K562 (cell line): Measurements from ENCODE around the gene ADAM15. TPM values are rescaled to one million over a fixed set of nuclear protein-coding genes. Genes with fewer than 3 reads are reported as not detected.

ENCODE experiments used
- ATAC-seq: fragments of 200-7000 bp; cut with Tn5 transposase; 3 replicates; pipeline ENCODE4 v1.9.1; 2020; ENCODE audit warnings: moderate library complexity
- BruUV-seq: library from RNA; stranded (reverse); fragments of 400-500 nt; replicated peaks from 2 replicates; lab custom pipeline; 2021; lab: Mats Ljungman, UMichigan
- CTCF ChIA-PET: fragments of 300-600 bp; formaldehyde crosslinking; extraction: SDS; loops from one replicate; lab custom pipeline; 2021; ENCODE audit warnings: low intra/inter-chr PET ratio; lab: Yijun Ruan, JAX
- POLR2A ChIA-PET: fragments of 300-600, 350-650 bp; sonication (Branson Sonifier 250); formaldehyde crosslinking; extraction: SDS; loops from one replicate; lab custom pipeline; 2021; ENCODE audit warnings: antibody characterized with exemption, inconsistent platforms; lab: Yijun Ruan, JAX
- DNase-seq, 4 experiments: peaks; one replicate each; pipeline versions ENCODE4 v3.0.0 to v3.0.0-alpha.2; 2011 to 2018; ENCODE audit warnings: low spot score in 3 of 4, mixed read lengths in 3 of 4; ENCODE audit errors: extremely low read depth in 1 of 4
- FAIRE-seq: peaks from 2 replicates; lab custom pipeline; 2011; peaks lifted over from hg19 to GRCh38; lab: Jason Lieb, UNC
- H2AFZ ChIP-seq: 2 replicates; pipeline ENCODE4 v1.6.0; 2011; ENCODE audit warnings: low read depth, low read length, control low read depth, inconsistent platforms
- H3K27ac ChIP-seq: fragments of 200-600 bp; 3 replicates; pipeline ENCODE4 v1.8.0; 2011; ENCODE audit warnings: low read depth, mild to moderate bottlenecking, control low read depth, inconsistent platforms, low read length, moderate library complexity, mixed read lengths; ENCODE audit errors: extremely low read depth
- H3K27me3 ChIP-seq, 2 experiments: fragments of 300-600 bp in 1 of 2; 2 replicates in 1 of 2; 3 replicates in 1 of 2; pipeline versions ENCODE4 v1.6.0 to v1.8.0; 2011; ENCODE audit warnings: inconsistent platforms in 2 of 2, low read length in 2 of 2, mild to moderate bottlenecking in 1 of 2, mixed read lengths in 1 of 2, moderate library complexity in 1 of 2; ENCODE audit not compliant: control insufficient read depth in 2 of 2, insufficient read depth in 2 of 2
- H3K36me3 ChIP-seq: fragments of 300-600 bp; 3 replicates; pipeline ENCODE4 v1.8.0; 2011; ENCODE audit warnings: mild to moderate bottlenecking, low read length, inconsistent platforms; ENCODE audit not compliant: control insufficient read depth, insufficient read depth
- H3K4me1 ChIP-seq, 2 experiments: fragments of 200-600 bp in 1 of 2; replicated peaks in 1 of 2; 2 replicates in 1 of 2; 3 replicates in 1 of 2; pipeline versions ENCODE4 v1.5.1 to v1.8.0; 2011; ENCODE audit warnings: inconsistent platforms in 2 of 2, low read length in 2 of 2, mild to moderate bottlenecking in 1 of 2, mixed read lengths in 1 of 2, moderate library complexity in 1 of 2; ENCODE audit not compliant: control insufficient read depth in 2 of 2, insufficient read depth in 2 of 2
- H3K4me2 ChIP-seq: 2 replicates; pipeline ENCODE4 v1.6.1; 2011; ENCODE audit warnings: low read length, control low read depth, inconsistent platforms, mixed read lengths; ENCODE audit not compliant: insufficient read depth
- H3K4me3 ChIP-seq: fragments of 200-600 bp; sonication (generic), shearing (Covaris generic); 2 replicates; pipeline ENCODE4 v1.5.1; 2016; ENCODE audit warnings: control low read depth, inconsistent platforms
- H3K79me2 ChIP-seq: fragments of 200-600 bp; 3 replicates; pipeline ENCODE4 v1.8.0; 2011; ENCODE audit warnings: low read length, inconsistent platforms; ENCODE audit not compliant: control insufficient read depth, insufficient read depth
- H3K9ac ChIP-seq, 2 experiments: 2 replicates each; pipeline versions ENCODE4 v1.6.0 to v1.6.1; 2011; ENCODE audit warnings: low read depth in 2 of 2, low read length in 2 of 2, control low read depth in 1 of 2, inconsistent platforms in 1 of 2, mild to moderate bottlenecking in 1 of 2, mixed read lengths in 1 of 2; ENCODE audit not compliant: insufficient read depth in 1 of 2
- H3K9me1 ChIP-seq: one replicate; pipeline ENCODE4 v1.6.0; 2011; ENCODE audit warnings: inconsistent platforms, mild to moderate bottlenecking, low read length, moderate library complexity; ENCODE audit not compliant: control insufficient read depth, insufficient read depth
- H3K9me3 ChIP-seq: replicated peaks from 2 replicates; pipeline ENCODE4 v1.5.1; 2011; ENCODE audit warnings: low read depth, low read length, inconsistent platforms; ENCODE audit not compliant: control insufficient read depth, insufficient read depth
- H4K20me1 ChIP-seq: replicated peaks from 2 replicates; pipeline ENCODE4 v1.6.1; 2011; ENCODE audit warnings: low read length, inconsistent platforms, mixed read lengths; ENCODE audit not compliant: control insufficient read depth, insufficient read depth
- ADNP ChIP-seq: fragments of 200-800 bp; sonication (Bioruptor generic); IDR thresholded peaks from 2 replicates; pipeline ENCODE4 v1.6.1; 2016; ENCODE audit warnings: missing genetic modification characterization, missing compliant biosample characterization
- ARID2 ChIP-seq: fragments of 450-650 bp; IDR thresholded peaks from 2 replicates; pipeline ENCODE4 v1.6.1; 2017; ENCODE audit warnings: antibody characterized with exemption, mild to moderate bottlenecking
- EGR1 ChIP-seq: fragments of 450-650 bp; conservative IDR thresholded peaks from 2 replicates; pipeline ENCODE4 v1.6.1; 2017; ENCODE audit warnings: mild to moderate bottlenecking
- KLF1 ChIP-seq: fragments of 450-650 bp; IDR thresholded peaks from 2 replicates; pipeline ENCODE4 v1.6.1; 2016; ENCODE audit warnings: missing genetic modification characterization, missing compliant biosample characterization
- NCOA2 ChIP-seq, 2 experiments: fragments of 450-650 bp; IDR thresholded peaks; 2 replicates each; pipeline ENCODE4 v1.6.1; 2018; ENCODE audit warnings: mild to moderate bottlenecking in 2 of 2, moderate library complexity in 1 of 2; ENCODE audit not compliant: partially characterized antibody in 2 of 2
- PHTF2 ChIP-seq: fragments of 250-450 bp; sonication (Bioruptor Pico); IDR thresholded peaks from 2 replicates; pipeline ENCODE4 v1.5.0; 2021; ENCODE audit warnings: mild to moderate bottlenecking
- PTBP1 ChIP-seq: fragments of 200-400 bp; formaldehyde crosslinking; IDR thresholded peaks from 2 replicates; pipeline ENCODE4 v1.6.1; 2017; ENCODE audit warnings: low read depth, low read length
- SMAD4 ChIP-seq: fragments of 250-450 bp; sonication (Bioruptor Pico); conservative IDR thresholded peaks from 2 replicates; pipeline ENCODE4 v1.8.0; 2021; ENCODE audit warnings: inconsistent platforms, mild to moderate bottlenecking, moderate library complexity
- ZZZ3 ChIP-seq: fragments of 450-650 bp; IDR thresholded peaks from 2 replicates; pipeline ENCODE4 v1.6.1; 2016; ENCODE audit warnings: antibody characterized with exemption, mild to moderate bottlenecking, moderate library complexity
- WGBS: fragments of 100-300 bp; shearing (Covaris generic); methylation state at CpG from one replicate; pipeline ENCODE4 v1.1.6; 2016; ENCODE audit warnings: low coverage, mixed read lengths; ENCODE audit not compliant: insufficient coverage; ENCODE audit errors: missing lambda C conversion rate; 5-methylcytosine and 5-hydroxymethylcytosine counted together
- in situ Hi-C: fragments of 300-500 bp; cut with MboI; formaldehyde crosslinking; loops from 4 replicates; pipeline ENCODE4 v1.15.0; 2018; ENCODE audit warnings: inconsistent platforms, mixed read lengths
- intact Hi-C: fragments of 100-400 bp; cut with micrococcal nuclease; formaldehyde crosslinking; loops from 2 replicates; pipeline ENCODE4 v1.14.2; 2022
- polyA plus RNA-seq, 8 experiments: library from polyadenylated mRNA; depleted of rRNA in 4 of 8; stranded (reverse) in 5 of 8; unstranded in 3 of 8; fragments of >200 nt; fragmentation: Nextera tagmentation in 2 of 8; fragmentation: Illumina TruSeq in 1 of 8; extraction: Ambion mirVana in 2 of 8; extraction: Trizol in 1 of 8; gene quantifications; 2 replicates each; pipeline versions ENCODE4 v1.2.1 to v1.2.3, GENCODE V29; 2011 to 2014; ENCODE audit warnings: inconsistent platforms in 1 of 8, missing spikeins in 1 of 8
- total RNA-seq, 7 experiments: library from RNA; depleted of rRNA in 6 of 7; stranded (reverse); fragments of >200 nt in 6 of 7; fragmentation: Illumina TruSeq in 2 of 7; extraction: Trizol in 2 of 7; gene quantifications; 2 replicates each; pipeline versions ENCODE4 v1.2.1 to v1.2.3, GENCODE V29; 2011 to 2021; ENCODE audit warnings: low replicate concordance in 1 of 7
- TF ChIP-seq, protein P1 (sequence below): fragments of 450-650 bp; IDR thresholded peaks from 2 replicates; pipeline ENCODE4 v1.7.0; 2016; ENCODE audit warnings: borderline replicate concordance

Gene ADAM15
- total and polyA plus RNA-seq, 9 of the 15 experiments (the other 6 are each of a cell fraction or from before 2014, with no cell fraction given) = 0.69 to 72.3 (median 32.8) TPM

DNA sequence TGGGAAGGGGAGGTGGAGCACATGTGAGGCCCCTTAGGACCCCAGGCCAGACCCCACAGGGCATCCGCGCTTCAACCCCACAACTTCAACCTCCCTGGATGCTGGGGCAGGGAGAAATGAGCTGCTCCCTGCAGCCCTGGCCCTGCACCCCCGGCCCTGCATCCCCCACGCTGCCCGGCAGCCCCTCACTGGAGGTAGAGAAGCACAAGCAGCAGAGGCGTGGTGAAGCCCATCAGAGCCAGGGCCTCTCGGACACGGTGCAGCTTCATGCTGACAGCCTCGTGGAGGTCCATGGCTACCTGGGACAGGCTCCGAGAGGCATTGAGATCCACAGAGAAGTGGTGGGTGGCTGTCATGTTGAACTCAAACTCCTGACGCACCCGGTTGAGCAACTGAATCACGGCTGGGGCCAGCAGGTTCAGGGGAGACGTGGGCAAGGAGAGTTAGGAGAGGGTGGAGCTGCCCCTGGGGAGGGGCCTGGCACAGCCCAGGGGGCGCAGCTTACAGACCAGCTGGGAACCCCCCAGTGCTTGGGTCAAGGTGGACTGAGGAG is 20.8 kb upstream of the ADAM15 start:
- Histone ChIP-seq H3K9me3 (no peaks in the 10 kb centered on the region), H2AFZ (no peak overlapping the region), H3K9me1 (no peaks in the 10 kb centered on the region), H3K27me3 (peaks cover 0 to 18% of the 10 kb centered on the region in 2 experiments; a peak in 2 of 5 replicates), H3K9ac (peak overlapping the region in 1 of 2 experiments; percentile 40; a peak in 2 of 4 replicates), H3K79me2 (no peaks in the 10 kb centered on the region), H3K4me3 (no peak overlapping the region)
- POLR2A ChIA-PET = interaction anchor here (0.6 to 1.2 kb wide), 3 partner anchors 13 to 44 kb away, joined by 3 read pairs; no protein-coding TSS in a partner anchor
- no peak for DNase-seq
- TF ChIP-seq PHTF2 (CRISPR knock-in tag) (no peak), ZZZ3 (no peak), NCOA2 (IDR thresholded peaks at IDR 0.05; ENCODE audit: partially characterized antibody in 2 of 2) (no peak), ADNP (tag) (no peak), PTBP1 (no peak), EGR1 (no peak), ARID2 (no peak), SMAD4 (CRISPR knock-in tag) (no peak), KLF1 (tag) (no peak)
- TF ChIP-seq, protein P1, sequence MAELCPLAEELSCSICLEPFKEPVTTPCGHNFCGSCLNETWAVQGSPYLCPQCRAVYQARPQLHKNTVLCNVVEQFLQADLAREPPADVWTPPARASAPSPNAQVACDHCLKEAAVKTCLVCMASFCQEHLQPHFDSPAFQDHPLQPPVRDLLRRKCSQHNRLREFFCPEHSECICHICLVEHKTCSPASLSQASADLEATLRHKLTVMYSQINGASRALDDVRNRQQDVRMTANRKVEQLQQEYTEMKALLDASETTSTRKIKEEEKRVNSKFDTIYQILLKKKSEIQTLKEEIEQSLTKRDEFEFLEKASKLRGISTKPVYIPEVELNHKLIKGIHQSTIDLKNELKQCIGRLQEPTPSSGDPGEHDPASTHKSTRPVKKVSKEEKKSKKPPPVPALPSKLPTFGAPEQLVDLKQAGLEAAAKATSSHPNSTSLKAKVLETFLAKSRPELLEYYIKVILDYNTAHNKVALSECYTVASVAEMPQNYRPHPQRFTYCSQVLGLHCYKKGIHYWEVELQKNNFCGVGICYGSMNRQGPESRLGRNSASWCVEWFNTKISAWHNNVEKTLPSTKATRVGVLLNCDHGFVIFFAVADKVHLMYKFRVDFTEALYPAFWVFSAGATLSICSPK = no peak
- TF ChIP-seq, all 486 proteins: peak for 0
- H3K27ac ChIP-seq = no peak overlapping the region
- peaks cover 5 to 23% of the 10 kb centered on the region in 2 experiments; a peak in 3 of 5 replicates for H3K4me1 ChIP-seq
- H3K36me3 ChIP-seq = no peaks in the 10 kb centered on the region
- no peak overlapping the region for H3K4me2 ChIP-seq
- intact Hi-C loops (no loop called here), in situ Hi-C loops (no loop called here)
- CTCF ChIA-PET = no interaction called here
- FAIRE-seq = no peak
- ATAC-seq = no peak
- WGBS = 41% methylated on average over 15 of the region's 15 CpGs
- BruUV-seq = no TSS peak
- no peaks in the 10 kb centered on the region for H4K20me1 ChIP-seq
